ENCODE results near the gene PRDM5.

PRDM5 gene

GRCh38 chr4:120809518-120809917 lies 113.0 kb downstream of the PRDM5 start:
- TF ChIP-seq SIN3A (IDR thresholded peaks at IDR 0.05; ENCODE audit: borderline replicate concordance, insufficient read depth, low read length) = no peak

GRCh38 chr4:120808475-120809141 lies 113.9 kb downstream of the PRDM5 start:
- no peak for TF ChIP-seq FOXP2 (optimal IDR thresholded peaks at IDR 0.05; ENCODE audit: borderline replicate concordance, extremely low read depth, extremely low read length, insufficient read depth)

GRCh38 chr4:120801137-120801758 lies 121.3 kb downstream of the PRDM5 start:
- TF ChIP-seq REST (IDR thresholded peaks at IDR 0.05; ENCODE audit: insufficient read depth in 1 of 2, low read depth in 2 of 2, low read length in 2 of 2) (no peak), SIN3A (IDR thresholded peaks at IDR 0.05; ENCODE audit: borderline replicate concordance, insufficient read depth, low read length) (no peak), TAF1 (IDR thresholded peaks at IDR 0.05; ENCODE audit: borderline replicate concordance, insufficient read depth, low read length) (no peak), POLR2AphosphoS5 (IDR thresholded peaks at IDR 0.05; ENCODE audit: low read depth, low read length) (no peak), FOXP2 (optimal IDR thresholded peaks at IDR 0.05; ENCODE audit: borderline replicate concordance, extremely low read depth, extremely low read length, insufficient read depth) (no peak)

GRCh38 chr4:120798570-120798969 lies 124.0 kb downstream of the PRDM5 start:
- TF ChIP-seq POLR2AphosphoS5 (IDR thresholded peaks at IDR 0.05; ENCODE audit: low read depth, low read length) (no peak), REST (IDR thresholded peaks at IDR 0.05; ENCODE audit: insufficient read depth in 1 of 2, low read depth in 2 of 2, low read length in 2 of 2) (no peak), FOXP2 (optimal IDR thresholded peaks at IDR 0.05; ENCODE audit: borderline replicate concordance, extremely low read depth, extremely low read length, insufficient read depth) (no peak), TAF1 (IDR thresholded peaks at IDR 0.05; ENCODE audit: borderline replicate concordance, insufficient read depth, low read length) (no peak), SIN3A (IDR thresholded peaks at IDR 0.05; ENCODE audit: borderline replicate concordance, insufficient read depth, low read length) (no peak)

- TF ChIP-seq TAF1 (IDR thresholded peaks at IDR 0.05; ENCODE audit: borderline replicate concordance, insufficient read depth, low read length) = no peak
- TF ChIP-seq SIN3A (IDR thresholded peaks at IDR 0.05; ENCODE audit: borderline replicate concordance, insufficient read depth, low read length) = no peak
- TF ChIP-seq POLR2AphosphoS5 (IDR thresholded peaks at IDR 0.05; ENCODE audit: low read depth, low read length) = no peak
- TF ChIP-seq REST (IDR thresholded peaks at IDR 0.05; ENCODE audit: insufficient read depth in 1 of 2, low read depth in 2 of 2, low read length in 2 of 2) = no peak
- TF ChIP-seq FOXP2 (optimal IDR thresholded peaks at IDR 0.05; ENCODE audit: borderline replicate concordance, extremely low read depth, extremely low read length, insufficient read depth) = no peak
These were observed 126.3 kb downstream of the PRDM5 start for GRCh38 chr4:120796271-120796670.

- no peak for TF ChIP-seq FOXP2 (optimal IDR thresholded peaks at IDR 0.05; ENCODE audit: borderline replicate concordance, extremely low read depth, extremely low read length, insufficient read depth)
- TF ChIP-seq POLR2AphosphoS5 (IDR thresholded peaks at IDR 0.05; ENCODE audit: low read depth, low read length) = no peak
- no peak for TF ChIP-seq REST (IDR thresholded peaks at IDR 0.05; ENCODE audit: insufficient read depth in 1 of 2, low read depth in 2 of 2, low read length in 2 of 2)
- no peak for TF ChIP-seq TAF1 (IDR thresholded peaks at IDR 0.05; ENCODE audit: borderline replicate concordance, insufficient read depth, low read length)
- no peak for TF ChIP-seq SIN3A (IDR thresholded peaks at IDR 0.05; ENCODE audit: borderline replicate concordance, insufficient read depth, low read length)
These were observed 137.3 kb downstream of the PRDM5 start for GRCh38 chr4:120785202-120785601.
